Medulla oblongata (tissue), 1 donor: ENCODE results near the gene ARHGAP31.
A peak's percentile ranks its signal among the peaks of the same experiment; 100 is the strongest.
"Not testable (repeated sequence)": the region's sequence is repeated elsewhere in the genome, so short reads cannot be mapped to it uniquely, and the experiment has no call there.

ENCODE experiments used
- DNase-seq: peaks from one replicate; pipeline ENCODE4 v3.0.0-alpha.2; 2015; ENCODE audit errors: extremely low spot score

ARHGAP31 gene

GRCh38 chr3:119351581-119351980 is 57.4 kb downstream of the ARHGAP31 start:
- no peak for DNase-seq

- peak; percentile 26 for DNase-seq
Measured at GRCh38 chr3:119352034-119352609, 57.9 kb downstream of the ARHGAP31 start.

- no peak for DNase-seq
Measured at GRCh38 chr3:119352863-119353527, 58.8 kb downstream of the ARHGAP31 start.

GRCh38 chr3:119355608-119356007 is 61.4 kb downstream of the ARHGAP31 start:
- DNase-seq = not testable (repeated sequence)

- no peak for DNase-seq
Measured at GRCh38 chr3:119356646-119357045, 62.5 kb downstream of the ARHGAP31 start.

GRCh38 chr3:119357190-119357589 is 63.0 kb downstream of the ARHGAP31 start:
- no peak for DNase-seq

- no peak for DNase-seq
Measured at GRCh38 chr3:119359476-119360326, 65.5 kb downstream of the ARHGAP31 start.

- DNase-seq = no peak
Measured at GRCh38 chr3:119360736-119361462, 66.7 kb downstream of the ARHGAP31 start.

- DNase-seq = no peak
Measured at GRCh38 chr3:119362010-119362409, 67.8 kb downstream of the ARHGAP31 start.

GRCh38 chr3:119362940-119363725 is 69.0 kb downstream of the ARHGAP31 start:
- DNase-seq = no peak

- DNase-seq = no peak
Measured at GRCh38 chr3:119364401-119364800, 70.2 kb downstream of the ARHGAP31 start.

GRCh38 chr3:119365418-119365817 is 71.2 kb downstream of the ARHGAP31 start:
- no peak for DNase-seq

- no peak for DNase-seq
Measured at GRCh38 chr3:119367000-119367399, 72.8 kb downstream of the ARHGAP31 start.

GRCh38 chr3:119368298-119368697 is 74.1 kb downstream of the ARHGAP31 start:
- no peak for DNase-seq

GRCh38 chr3:119371786-119372185 is 77.6 kb downstream of the ARHGAP31 start:
- not testable (repeated sequence) for DNase-seq

GRCh38 chr3:119375106-119375505 is 80.9 kb downstream of the ARHGAP31 start:
- no peak for DNase-seq

- no peak for DNase-seq
Measured at GRCh38 chr3:119375510-119375909, 81.3 kb downstream of the ARHGAP31 start.

GRCh38 chr3:119376758-119377157 is 82.6 kb downstream of the ARHGAP31 start:
- no peak for DNase-seq

GRCh38 chr3:119378259-119378803 is 84.1 kb downstream of the ARHGAP31 start:
- no peak for DNase-seq

GRCh38 chr3:119380697-119381096 is 86.5 kb downstream of the ARHGAP31 start:
- no peak for DNase-seq

- no peak for DNase-seq
Measured at GRCh38 chr3:119382134-119382533, 88.0 kb downstream of the ARHGAP31 start.
